OCI-LY1 (cell line): ENCODE data around the gene ZNF521.

Experiments used
- H2AFZ ChIP-seq: fragments of 200-600 bp; sonication (generic), shearing (Covaris generic); 2 replicates; pipeline ENCODE4 v1.6.0; 2014; ENCODE audit warnings: antibody characterized with exemption, mild to moderate bottlenecking, low read length
- H3F3A ChIP-seq: fragments of 200-600 bp; sonication (generic), shearing (Covaris generic); 2 replicates; pipeline ENCODE4 v1.6.0; 2014; ENCODE audit warnings: mild to moderate bottlenecking, antibody characterized with exemption, low read length, moderate library complexity; ENCODE audit not compliant: insufficient read depth
- H3K27ac ChIP-seq: fragments of 200-600 bp; sonication (generic); 2 replicates; pipeline ENCODE4 v1.5.1; 2014; ENCODE audit warnings: low read length, mixed run types, mild to moderate bottlenecking, low read depth; ENCODE audit not compliant: poor library complexity, severe bottlenecking
- H3K27me3 ChIP-seq: fragments of 200-600 bp; sonication (generic); 2 replicates; pipeline ENCODE4 v1.6.0; 2014; ENCODE audit warnings: antibody characterized with exemption, mild to moderate bottlenecking, low read length, moderate library complexity; ENCODE audit not compliant: insufficient read depth
- H3K36me3 ChIP-seq: fragments of 200-600 bp; sonication (generic); 2 replicates; pipeline ENCODE4 v1.6.1; 2014; ENCODE audit warnings: mild to moderate bottlenecking, antibody characterized with exemption, low read length, moderate library complexity, mixed read lengths; ENCODE audit not compliant: insufficient read depth
- H3K4me1 ChIP-seq: fragments of 200-600 bp; sonication (generic); 2 replicates; pipeline ENCODE4 v1.5.1; 2014; ENCODE audit warnings: mild to moderate bottlenecking, low read length, moderate library complexity; ENCODE audit not compliant: insufficient read depth, severe bottlenecking
- H3K4me2 ChIP-seq: fragments of 200-600 bp; sonication (generic), shearing (Covaris generic); 2 replicates; pipeline ENCODE4 v1.6.1; 2014; ENCODE audit warnings: low read length
- H3K4me3 ChIP-seq: fragments of 200-600 bp; sonication (generic); 2 replicates; pipeline ENCODE4 v1.5.1; 2014; ENCODE audit warnings: low read length, low read depth, mild to moderate bottlenecking, mixed read lengths; ENCODE audit not compliant: poor library complexity, severe bottlenecking
- H3K79me2 ChIP-seq: fragments of 200-600 bp; shearing (Covaris generic); 2 replicates; pipeline ENCODE4 v1.6.1; 2016; ENCODE audit warnings: mixed run types, low read length, mixed read lengths; ENCODE audit not compliant: insufficient read depth
- H3K9ac ChIP-seq: fragments of 200-600 bp; sonication (generic), shearing (Covaris generic); 2 replicates; pipeline ENCODE4 v1.6.1; 2014; ENCODE audit warnings: mild to moderate bottlenecking, low read length, mixed read lengths
- H3K9me2 ChIP-seq: fragments of 200-600 bp; sonication (generic), shearing (Covaris generic); 2 replicates; pipeline ENCODE4 v1.6.1; 2014; ENCODE audit warnings: low read depth, mild to moderate bottlenecking, low read length, mixed read lengths
- H3K9me3 ChIP-seq: fragments of 200-600 bp; shearing (Covaris generic); 2 replicates; pipeline ENCODE4 v1.6.1; 2014; ENCODE audit warnings: low read length, mixed read lengths
- H4K20me1 ChIP-seq: fragments of 200-600 bp; sonication (generic), shearing (Covaris generic); 2 replicates; pipeline ENCODE4 v1.6.0; 2016; ENCODE audit warnings: mild to moderate bottlenecking, low read length; ENCODE audit not compliant: insufficient read depth
- CTCF ChIP-seq: fragments of 200-600 bp; sonication (generic), shearing (Covaris generic); IDR thresholded peaks from 2 replicates; pipeline ENCODE4 v1.5.1; 2017; ENCODE audit warnings: mild to moderate bottlenecking, antibody characterized with exemption, low read length, moderate library complexity, mixed read lengths
- EZH2 ChIP-seq: fragments of 200-600 bp; sonication (generic), shearing (Covaris generic); IDR thresholded peaks from 2 replicates; pipeline ENCODE4 v1.8.0; 2017; ENCODE audit warnings: borderline replicate concordance, mixed run types, mild to moderate bottlenecking, antibody characterized with exemption, low read length, moderate library complexity, mixed read lengths

Gene ZNF521

GRCh38 chr18:25298853-25299274 is 53.1 kb downstream of the ZNF521 start:
- Histone ChIP-seq H3K9ac (no peak overlapping the region), H3K4me1 (no peaks in the 10 kb centered on the region), H3K27ac (no peak overlapping the region), H3K9me3 (no peaks in the 10 kb centered on the region), H2AFZ (no peak overlapping the region), H3K4me2 (no peak overlapping the region), H3K9me2 (no peaks in the 10 kb centered on the region), H4K20me1 (no peaks in the 10 kb centered on the region), H3K27me3 (no peaks in the 10 kb centered on the region), H3K36me3 (no peaks in the 10 kb centered on the region), H3K4me3 (no peak overlapping the region), H3F3A (no peaks in the 10 kb centered on the region), H3K79me2 (no peaks in the 10 kb centered on the region)
- TF ChIP-seq CTCF (no peak), EZH2 (no peak)

DNA sequence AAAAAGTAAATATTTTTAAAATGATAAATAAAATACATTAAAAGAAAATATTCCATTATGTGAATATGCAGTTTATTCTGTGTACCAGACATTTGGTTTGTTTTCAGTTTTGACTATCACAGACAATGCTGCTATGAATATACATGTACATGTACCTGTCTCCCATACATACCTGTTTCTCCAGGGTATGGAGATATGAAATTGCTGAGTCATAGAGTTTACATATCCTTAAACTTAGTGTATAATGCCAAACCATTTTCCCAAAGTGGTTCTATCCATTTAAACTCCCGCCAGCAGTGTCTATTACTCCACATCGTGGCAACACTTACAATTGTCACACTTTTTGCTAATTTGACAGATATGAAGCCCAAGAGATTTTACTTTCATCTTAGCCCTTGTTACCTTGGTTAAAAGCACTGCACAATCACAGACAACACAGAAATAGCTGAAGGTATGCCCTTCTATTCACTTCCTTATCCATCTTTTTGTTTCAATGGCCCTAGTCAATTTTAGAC is 56.3 kb downstream of the ZNF521 start:
- TF ChIP-seq CTCF = no peak
- no peak for TF ChIP-seq EZH2
- H3K27me3 ChIP-seq = no peaks in the 10 kb centered on the region
- H3K9me2 ChIP-seq = no peaks in the 10 kb centered on the region
- no peaks in the 10 kb centered on the region for H4K20me1 ChIP-seq
- H3K4me2 ChIP-seq = no peak overlapping the region
- H3K9ac ChIP-seq = no peak overlapping the region
- no peak overlapping the region for H3K27ac ChIP-seq
- no peak overlapping the region for H2AFZ ChIP-seq
- no peaks in the 10 kb centered on the region for H3F3A ChIP-seq
- no peak overlapping the region for H3K4me3 ChIP-seq
- H3K9me3 ChIP-seq = no peaks in the 10 kb centered on the region
- no peaks in the 10 kb centered on the region for H3K4me1 ChIP-seq
- H3K79me2 ChIP-seq = no peaks in the 10 kb centered on the region
- H3K36me3 ChIP-seq = no peaks in the 10 kb centered on the region

GRCh38 chr18:25291150-25291549 is 60.8 kb downstream of the ZNF521 start:
- no peak overlapping the region for H2AFZ ChIP-seq
- no peaks in the 10 kb centered on the region for H3K9me2 ChIP-seq
- H3K4me1 ChIP-seq = no peaks in the 10 kb centered on the region
- no peak overlapping the region for H3K9ac ChIP-seq
- H3K9me3 ChIP-seq = no peaks in the 10 kb centered on the region
- no peaks in the 10 kb centered on the region for H3F3A ChIP-seq
- TF ChIP-seq EZH2 = no peak
- no peaks in the 10 kb centered on the region for H4K20me1 ChIP-seq
- no peak overlapping the region for H3K27ac ChIP-seq
- no peaks in the 10 kb centered on the region for H3K27me3 ChIP-seq
- no peaks in the 10 kb centered on the region for H3K79me2 ChIP-seq
- no peaks in the 10 kb centered on the region for H3K36me3 ChIP-seq
- H3K4me3 ChIP-seq = no peak overlapping the region
- H3K4me2 ChIP-seq = no peak overlapping the region

GRCh38 chr18:25289001-25289631 is 62.9 kb downstream of the ZNF521 start:
- H3F3A ChIP-seq = no peaks in the 10 kb centered on the region
- no peak overlapping the region for H3K4me3 ChIP-seq
- H3K27ac ChIP-seq = no peak overlapping the region
- TF ChIP-seq EZH2 (no peak), CTCF (no peak)
- no peak overlapping the region for H3K4me2 ChIP-seq
- no peaks in the 10 kb centered on the region for H3K27me3 ChIP-seq
- no peaks in the 10 kb centered on the region for H3K36me3 ChIP-seq
- H3K9ac ChIP-seq = no peak overlapping the region
- H4K20me1 ChIP-seq = no peaks in the 10 kb centered on the region
- H3K9me2 ChIP-seq = no peaks in the 10 kb centered on the region
- no peak overlapping the region for H2AFZ ChIP-seq
- peaks cover 11% of the 10 kb centered on the region for H3K4me1 ChIP-seq
- H3K79me2 ChIP-seq = no peaks in the 10 kb centered on the region
- no peaks in the 10 kb centered on the region for H3K9me3 ChIP-seq
